ENCODE measurements around the gene POU3F2. TPM values are rescaled to one million over a fixed set of nuclear protein-coding genes. Genes with fewer than 3 reads are reported as not detected.

The POU3F2 gene
- total and polyA plus RNA-seq, 9 of the 15 experiments (the other 6 are each of a cell fraction or from before 2014, with no cell fraction given) = 0.08 to 0.46 (median 0.36) TPM

GRCh38 chr6:98833307-98834059 lies 891 bp upstream of the POU3F2 start (continued):
- no peak for TF ChIP-seq ZNF407 (IDR thresholded peaks at IDR 0.05; ENCODE audit: low read depth)
- no peak for TF ChIP-seq ZFP1 (CRISPR knock-in tag; IDR thresholded peaks at IDR 0.05)
- no peak for TF ChIP-seq POLR2B (IDR thresholded peaks at IDR 0.05; ENCODE audit: low read depth, partially characterized antibody)
- no peak for TF ChIP-seq MECOM (CRISPR knock-in tag; IDR thresholded peaks at IDR 0.05)
- TF ChIP-seq PHF21A (IDR thresholded peaks at IDR 0.05; ENCODE audit: borderline replicate concordance, low read depth) = no peak
- TF ChIP-seq RBM34 (IDR thresholded peaks at IDR 0.05; ENCODE audit: borderline replicate concordance, insufficient read depth, low read length) = no peak
